ENCODE results near the gene ASTL.

ASTL gene

DNA sequence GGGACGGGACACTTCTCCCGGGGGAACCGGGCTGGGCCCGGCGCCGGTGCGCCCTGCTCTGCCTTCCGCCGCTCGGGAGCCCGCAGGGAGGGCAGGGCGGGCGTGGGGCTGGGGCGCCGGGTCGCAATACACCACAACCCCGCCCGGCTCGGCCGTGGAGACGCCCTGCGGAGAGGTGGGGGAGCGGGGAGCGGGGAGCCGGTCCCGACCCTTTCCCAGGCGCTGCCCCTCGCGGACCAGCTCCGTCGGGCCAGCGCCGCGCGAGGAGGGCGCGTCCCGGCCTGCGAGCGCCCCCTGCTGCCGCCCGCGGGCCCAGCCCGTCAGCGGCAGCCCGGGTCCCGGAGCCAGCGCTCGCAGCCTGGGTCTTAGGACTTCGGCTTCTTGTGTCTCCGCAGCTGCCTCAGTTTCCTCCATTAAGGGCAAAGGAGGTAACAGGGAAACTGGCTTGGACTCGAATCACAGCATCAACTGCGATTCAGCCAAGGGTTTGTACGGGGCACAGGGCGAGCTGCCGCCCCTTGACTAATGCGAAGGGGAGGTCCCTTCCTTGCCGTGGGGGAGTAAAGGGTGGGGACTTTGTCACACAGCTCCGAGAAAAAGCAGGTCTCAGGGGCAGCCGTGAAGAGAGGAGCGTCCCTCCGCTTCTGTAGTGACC, 21.3 kb downstream of the ASTL start:
- H3K36me3 ChIP-seq (replicated peaks; ENCODE audit: insufficient read depth, low read length): no peaks in the 10 kb centered on the region
- H3K27ac ChIP-seq (ENCODE audit: low read length): no peak overlapping the region
- H2AFZ ChIP-seq (ENCODE audit: low read length): peak overlapping the region; percentile 65
- H3K4me2 ChIP-seq (ENCODE audit: low read depth, low read length): peak overlapping the region; percentile 99
- no peaks in the 10 kb centered on the region for H3F3A ChIP-seq (ENCODE audit: insufficient read depth, low read length)
- H3K4me3 ChIP-seq (ENCODE audit: low read length): peak overlapping the region; percentile 61
- no peaks in the 10 kb centered on the region for H3K9me2 ChIP-seq (replicated peaks; ENCODE audit: insufficient read depth, low read length)
- 0 out of 2 replicates have a peak, but pooled peaks cover 4% of the 10 kb centered on the region for H3K4me1 ChIP-seq (ENCODE audit: low read length)
- TF ChIP-seq EZH2 (optimal IDR thresholded peaks at IDR 0.05; ENCODE audit: low read depth, low read length) (no peak), CTCF (IDR thresholded peaks at IDR 0.05; ENCODE audit: low read length) (peak; percentile 49)
- H3K9me3 ChIP-seq (replicated peaks; ENCODE audit: insufficient read depth, low read length): no peaks in the 10 kb centered on the region
- peak; percentile 53 for DNase-seq
- H3K27me3 ChIP-seq (replicated peaks; ENCODE audit: insufficient read depth, low read length): peaks cover 55% of the 10 kb centered on the region
- H4K20me1 ChIP-seq (ENCODE audit: insufficient read depth, low read length): no peaks in the 10 kb centered on the region
- H3K79me2 ChIP-seq (ENCODE audit: low read length): no peaks in the 10 kb centered on the region
- H3K9ac ChIP-seq (ENCODE audit: low read length): peak overlapping the region; percentile 37; the same call in 1 of the 2 replicates

DNA sequence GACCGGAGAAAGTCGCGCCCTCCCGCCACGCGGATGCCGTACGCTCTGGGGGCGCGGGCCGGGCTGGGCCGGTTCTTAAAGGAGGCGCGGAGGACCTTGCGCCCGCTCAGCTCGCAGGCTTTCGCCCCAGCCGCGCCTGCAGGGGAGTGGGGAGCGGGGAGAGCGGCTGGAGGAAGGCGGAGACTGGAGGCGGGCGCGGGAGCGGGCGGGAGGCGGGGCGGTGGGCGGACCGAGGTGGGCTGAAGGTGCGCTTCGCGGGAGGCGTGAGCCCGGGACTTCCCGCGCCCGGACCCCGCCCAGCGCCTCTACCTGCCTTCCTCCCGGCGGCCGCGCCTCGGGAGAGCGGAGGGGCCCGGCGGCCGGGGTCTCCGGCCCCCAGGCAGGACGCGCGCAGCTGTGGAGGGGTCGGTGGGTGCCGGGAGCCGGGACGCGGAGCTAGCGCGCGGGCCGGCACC, 21.9 kb downstream of the ASTL start, which contains the start of gene ADRA2B:
TSS of gene ADRA2B (minus strand) at position 148 of the 455 bp plus-strand sequence. CDS start 422 bp downstream, outside the sequence.
- H3K9ac ChIP-seq (ENCODE audit: low read length): peak within 1 kb of the TSS; percentile 37; the same call in 1 of the 2 replicates

GRCh38 chr2:96115631-96116423, 22.5 kb downstream of the ASTL start:
- H3K4me3 ChIP-seq (ENCODE audit: low read length): peak overlapping the region; percentile 61
- H3K27ac ChIP-seq (ENCODE audit: low read length): no peak overlapping the region
- no peaks in the 10 kb centered on the region for H3K9me2 ChIP-seq (replicated peaks; ENCODE audit: insufficient read depth, low read length)
- peak overlapping the region; percentile 87 for H2AFZ ChIP-seq (ENCODE audit: low read length)
- H3K79me2 ChIP-seq (ENCODE audit: low read length): no peaks in the 10 kb centered on the region
- peaks cover 43% of the 10 kb centered on the region for H3K27me3 ChIP-seq (replicated peaks; ENCODE audit: insufficient read depth, low read length)
- H3K9ac ChIP-seq (ENCODE audit: low read length): no peak overlapping the region; the same call in 1 of the 2 replicates
- no peaks in the 10 kb centered on the region for H3K9me3 ChIP-seq (replicated peaks; ENCODE audit: insufficient read depth, low read length)
- H4K20me1 ChIP-seq (ENCODE audit: insufficient read depth, low read length): no peaks in the 10 kb centered on the region
- no peaks in the 10 kb centered on the region for H3F3A ChIP-seq (ENCODE audit: insufficient read depth, low read length)
- H3K4me1 ChIP-seq (ENCODE audit: low read length): 0 out of 2 replicates have a peak, but pooled peaks cover 4% of the 10 kb centered on the region
- H3K4me2 ChIP-seq (ENCODE audit: low read depth, low read length): peak overlapping the region; percentile 99
- TF ChIP-seq EZH2 (optimal IDR thresholded peaks at IDR 0.05; ENCODE audit: low read depth, low read length): no peak
- TF ChIP-seq CTCF (IDR thresholded peaks at IDR 0.05; ENCODE audit: low read length): no peak
- TF ChIP-seq EZH2phosphoT487 (IDR thresholded peaks at IDR 0.05; ENCODE audit: low read length): no peak
- H3K36me3 ChIP-seq (replicated peaks; ENCODE audit: insufficient read depth, low read length): no peaks in the 10 kb centered on the region
- DNase-seq: no peak

More for the DNA sequence above, 21.9 kb downstream of the ASTL start, which contains the start of gene ADRA2B:
- Histone ChIP-seq H3K9me3 (replicated peaks; ENCODE audit: insufficient read depth, low read length) (no peaks in the 10 kb centered on the region), H3K79me2 (ENCODE audit: low read length) (no peaks in the 10 kb centered on the region), H3K9me2 (replicated peaks; ENCODE audit: insufficient read depth, low read length) (no peaks in the 10 kb centered on the region), H3K27me3 (replicated peaks; ENCODE audit: insufficient read depth, low read length) (peaks cover 49% of the 10 kb centered on the region), H3F3A (ENCODE audit: insufficient read depth, low read length) (no peaks in the 10 kb centered on the region), H3K27ac (ENCODE audit: low read length) (no peak within 1 kb of the TSS), H3K36me3 (replicated peaks; ENCODE audit: insufficient read depth, low read length) (no peaks in the 10 kb centered on the region), H4K20me1 (ENCODE audit: insufficient read depth, low read length) (no peaks in the 10 kb centered on the region), H2AFZ (ENCODE audit: low read length) (peak within 1 kb of the TSS; percentile 87), H3K4me1 (ENCODE audit: low read length) (0 out of 2 replicates have a peak, but pooled peaks cover 4% of the 10 kb centered on the region), H3K4me2 (ENCODE audit: low read depth, low read length) (peak within 1 kb of the TSS; percentile 99), H3K4me3 (ENCODE audit: low read length) (peak within 1 kb of the TSS; percentile 61)
- TF ChIP-seq EZH2phosphoT487 (IDR thresholded peaks at IDR 0.05; ENCODE audit: low read length) (no peak), EZH2 (optimal IDR thresholded peaks at IDR 0.05; ENCODE audit: low read depth, low read length) (no peak), CTCF (IDR thresholded peaks at IDR 0.05; ENCODE audit: low read length) (no peak)
- peak; percentile 84 for DNase-seq
